ENCODE data around the gene AADACL4.

DNA sequence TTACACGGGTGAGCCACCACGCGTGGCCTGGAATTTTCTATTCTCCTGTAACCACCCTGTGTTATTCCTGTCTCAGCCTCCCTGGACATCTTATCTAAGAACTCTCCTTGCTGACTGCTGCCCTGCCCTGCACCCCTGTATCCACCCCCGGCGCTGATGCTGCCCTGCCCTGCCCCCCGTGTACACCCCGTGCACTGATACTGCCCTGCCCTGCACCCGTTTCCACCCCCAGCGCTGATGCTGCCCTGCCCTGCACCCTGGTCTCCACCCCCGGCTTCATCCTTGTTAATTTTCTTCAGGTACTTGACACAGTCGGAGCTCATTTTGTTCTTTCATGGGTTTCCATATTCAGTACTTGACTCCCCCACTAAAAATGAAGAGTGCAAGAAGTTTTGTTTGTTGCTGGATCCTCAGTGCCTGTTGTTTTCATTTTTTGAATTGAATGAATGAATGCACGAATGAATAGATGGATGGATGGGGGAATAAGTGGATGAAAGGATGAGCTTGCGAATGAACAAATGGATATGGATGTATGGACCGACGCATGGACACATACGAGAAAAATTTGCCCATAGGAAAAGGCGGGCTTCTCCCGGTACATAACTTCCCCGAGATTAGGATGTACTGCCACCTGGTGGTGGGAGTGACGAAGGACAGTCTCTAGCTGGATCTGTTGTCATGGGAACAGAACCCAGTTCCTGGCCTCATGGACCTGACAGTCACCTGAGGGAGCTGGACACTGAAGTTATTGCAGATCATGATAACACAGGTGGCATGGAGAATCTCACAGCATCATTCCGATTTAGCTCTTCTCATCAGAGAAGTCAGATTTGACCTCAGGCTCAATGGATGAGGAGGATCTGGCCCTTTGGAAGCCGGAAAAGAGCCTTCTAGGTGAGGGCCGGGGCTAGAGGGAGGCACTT lies 14.9 kb downstream of the AADACL4 start:
- TF ChIP-seq POLR2A (IDR thresholded peaks at IDR 0.05; ENCODE audit: low read depth, low read length), result no peak
- no peak for TF ChIP-seq TAF1 (IDR thresholded peaks at IDR 0.05; ENCODE audit: borderline replicate concordance, low read depth, low read length)
- TF ChIP-seq POLR2AphosphoS5 (IDR thresholded peaks at IDR 0.05; ENCODE audit: low read depth, low read length), result no peak

Measured in GM12892 (cell line).